Measurements from ENCODE around the gene PSD4. TPM values are rescaled to one million over a fixed set of nuclear protein-coding genes. Genes with fewer than 3 reads are reported as not detected.
A peak's percentile ranks its signal among the peaks of the same experiment; 100 is the strongest.
"Not testable (repeated sequence)": the region's sequence is repeated elsewhere in the genome, so short reads cannot be mapped to it uniquely, and the experiment has no call there.

PSD4 gene
- total RNA-seq, 1 donor from 2014 or later, result 11.2 TPM

- H3K36me3 ChIP-seq, result no peaks in the 10 kb centered on the region
- no peaks in the 10 kb centered on the region for H3K9me3 ChIP-seq
- no peaks in the 10 kb centered on the region for H3K27me3 ChIP-seq
- no peak for DNase-seq (ENCODE audit: low spot score in 2 of 2)
- TF ChIP-seq, protein P1, sequence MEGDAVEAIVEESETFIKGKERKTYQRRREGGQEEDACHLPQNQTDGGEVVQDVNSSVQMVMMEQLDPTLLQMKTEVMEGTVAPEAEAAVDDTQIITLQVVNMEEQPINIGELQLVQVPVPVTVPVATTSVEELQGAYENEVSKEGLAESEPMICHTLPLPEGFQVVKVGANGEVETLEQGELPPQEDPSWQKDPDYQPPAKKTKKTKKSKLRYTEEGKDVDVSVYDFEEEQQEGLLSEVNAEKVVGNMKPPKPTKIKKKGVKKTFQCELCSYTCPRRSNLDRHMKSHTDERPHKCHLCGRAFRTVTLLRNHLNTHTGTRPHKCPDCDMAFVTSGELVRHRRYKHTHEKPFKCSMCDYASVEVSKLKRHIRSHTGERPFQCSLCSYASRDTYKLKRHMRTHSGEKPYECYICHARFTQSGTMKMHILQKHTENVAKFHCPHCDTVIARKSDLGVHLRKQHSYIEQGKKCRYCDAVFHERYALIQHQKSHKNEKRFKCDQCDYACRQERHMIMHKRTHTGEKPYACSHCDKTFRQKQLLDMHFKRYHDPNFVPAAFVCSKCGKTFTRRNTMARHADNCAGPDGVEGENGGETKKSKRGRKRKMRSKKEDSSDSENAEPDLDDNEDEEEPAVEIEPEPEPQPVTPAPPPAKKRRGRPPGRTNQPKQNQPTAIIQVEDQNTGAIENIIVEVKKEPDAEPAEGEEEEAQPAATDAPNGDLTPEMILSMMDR (IDR thresholded peaks at IDR 0.05), result no peak
- H3K4me1 ChIP-seq, result no peaks in the 10 kb centered on the region
- no peak overlapping the region for H3K4me3 ChIP-seq
- H3K27ac ChIP-seq, result no peak overlapping the region
- intact Hi-C loops (cut with DNase I), result no loop called here
Measured at GRCh38 chr2:113232123-113232522, 58.4 kb downstream of the PSD4 start.

- Histone ChIP-seq H3K27me3 (no peaks in the 10 kb centered on the region), H3K27ac (no peak overlapping the region), H3K36me3 (no peaks in the 10 kb centered on the region), H3K4me1 (no peaks in the 10 kb centered on the region), H3K9me3 (no peaks in the 10 kb centered on the region), H3K4me3 (no peak overlapping the region)
- intact Hi-C loops (cut with DNase I), result no loop called here
- TF ChIP-seq, protein P1 (IDR thresholded peaks at IDR 0.05), result no peak
- DNase-seq (ENCODE audit: low spot score in 2 of 2), result no peak
Measured at GRCh38 chr2:113232740-113233139, 59.0 kb downstream of the PSD4 start.

- TF ChIP-seq, protein P1 (IDR thresholded peaks at IDR 0.05), result no peak
- H3K4me1 ChIP-seq, result no peaks in the 10 kb centered on the region
- H3K27ac ChIP-seq, result no peak overlapping the region
- no peaks in the 10 kb centered on the region for H3K27me3 ChIP-seq
- intact Hi-C loops (cut with DNase I), result no loop called here
- H3K4me3 ChIP-seq, result no peak overlapping the region
- H3K9me3 ChIP-seq, result no peaks in the 10 kb centered on the region
- no peak for DNase-seq (ENCODE audit: low spot score in 2 of 2)
- no peaks in the 10 kb centered on the region for H3K36me3 ChIP-seq
Measured at GRCh38 chr2:113233593-113234550, 60.1 kb downstream of the PSD4 start.

DNA sequence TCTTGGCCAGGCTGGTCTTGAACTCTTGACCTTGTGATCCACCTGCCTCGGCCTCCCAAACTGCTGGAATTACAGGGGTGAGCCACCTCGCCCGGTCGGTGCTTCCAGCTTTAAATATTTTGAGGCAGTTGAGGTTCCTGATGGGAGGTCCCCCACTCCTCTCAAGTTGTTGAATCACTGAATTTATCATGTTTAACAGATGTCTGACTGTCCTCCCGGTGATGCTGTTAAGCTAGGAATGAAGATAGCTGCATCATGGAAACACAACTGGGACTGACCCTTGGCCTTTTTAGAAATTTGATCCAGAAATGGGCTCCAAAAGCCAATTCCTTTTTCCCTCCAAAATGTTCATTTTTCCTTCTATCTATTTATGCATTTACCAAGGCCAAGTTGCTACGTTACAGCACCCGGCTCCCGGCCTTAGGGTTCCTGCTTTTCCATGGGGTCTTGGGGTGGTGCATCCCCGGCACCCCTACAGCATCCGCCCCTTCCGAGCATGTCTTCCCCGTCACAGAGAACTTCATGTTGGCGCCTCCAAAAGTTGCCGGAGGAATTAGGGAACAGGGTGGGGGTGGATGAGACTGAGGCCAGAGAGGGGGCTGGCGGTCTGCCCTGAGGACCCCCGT is 61.1 kb downstream of the PSD4 start:
- TF ChIP-seq, protein P1 (IDR thresholded peaks at IDR 0.05), result no peak
- intact Hi-C loops (cut with DNase I), result no loop called here
- H3K36me3 ChIP-seq, result no peaks in the 10 kb centered on the region
- no peak for DNase-seq (ENCODE audit: low spot score in 2 of 2)
- peak overlapping the region in 1 of 2 donors; percentile 60 for H3K4me3 ChIP-seq
- no peaks in the 10 kb centered on the region for H3K27me3 ChIP-seq
- H3K27ac ChIP-seq, result no peak overlapping the region
- no peaks in the 10 kb centered on the region for H3K9me3 ChIP-seq
- H3K4me1 ChIP-seq, result peaks cover 1 to 3% of the 10 kb centered on the region in 2 donors

- H3K36me3 ChIP-seq; H3K27me3 ChIP-seq; H3K4me1 ChIP-seq; intact Hi-C loops (cut with DNase I); DNase-seq (ENCODE audit: low spot score in 2 of 2); H3K9me3 ChIP-seq: not testable (repeated sequence)
- Histone ChIP-seq H3K4me3 (peak overlapping the region in 1 of 2 donors; percentile 60), H3K27ac (peak overlapping the region in 1 of 2 donors; percentile 67)
Measured at GRCh38 chr2:113235347-113236226, 61.8 kb downstream of the PSD4 start.
